Lower leg skin (tissue), 4 donors: Measurements from ENCODE around the gene ARHGEF26. TPM values are rescaled to one million over a fixed set of nuclear protein-coding genes. Genes with fewer than 3 reads are reported as not detected.
"Not testable (repeated sequence)": the region's sequence is repeated elsewhere in the genome, so short reads cannot be mapped to it uniquely, and the experiment has no call there.

ENCODE experiments used
- DNase-seq, 2 donors: peaks; one replicate each; pipeline ENCODE4 v3.0.0-alpha.2; 2019; ENCODE audit warnings: low spot score in 2 of 2
- H3K4me3 ChIP-seq: fragments of 200-600 bp; sonication (generic); 2 replicates; pipeline ENCODE4 v1.5.1; 2017; ENCODE audit warnings: mild to moderate bottlenecking, low read depth; ENCODE audit not compliant: poor library complexity, severe bottlenecking
- POLR2A ChIP-seq, 2 donors: fragments of 450-650 bp; IDR thresholded peaks; one replicate each; pipeline ENCODE4 v1.6.1; 2016 to 2017; ENCODE audit warnings: antibody characterized with exemption in 2 of 2, mild to moderate bottlenecking in 1 of 2, moderate library complexity in 1 of 2
- WGBS, 2 donors: methylation state at CpG; one replicate each; pipeline ENCODE4 v1.1.5; 2018; 5-methylcytosine and 5-hydroxymethylcytosine counted together
- intact Hi-C: fragments of 100-400 bp; cut with DNase I; formaldehyde crosslinking; loops from one replicate; pipeline ENCODE4 v1.15.0; 2023; ENCODE audit warnings: low total_unique reads
- total RNA-seq, 4 donors: library from RNA; depleted of rRNA; stranded (reverse); fragments of >200 nt; gene quantifications; one replicate each; pipeline ENCODE4 v1.1.0, GENCODE V29; 2016
- TF ChIP-seq, protein P1 (sequence below), 3 donors: fragments of 450-650 bp; IDR thresholded peaks; one replicate each; pipeline ENCODE4 v1.5.1; 2016; ENCODE audit warnings: antibody characterized with exemption in 3 of 3, mild to moderate bottlenecking in 3 of 3, moderate library complexity in 2 of 3

ARHGEF26 gene
- total RNA-seq, 4 donors from 2014 or later, result 29.6 to 36.8 (median 33.1) TPM

DNA sequence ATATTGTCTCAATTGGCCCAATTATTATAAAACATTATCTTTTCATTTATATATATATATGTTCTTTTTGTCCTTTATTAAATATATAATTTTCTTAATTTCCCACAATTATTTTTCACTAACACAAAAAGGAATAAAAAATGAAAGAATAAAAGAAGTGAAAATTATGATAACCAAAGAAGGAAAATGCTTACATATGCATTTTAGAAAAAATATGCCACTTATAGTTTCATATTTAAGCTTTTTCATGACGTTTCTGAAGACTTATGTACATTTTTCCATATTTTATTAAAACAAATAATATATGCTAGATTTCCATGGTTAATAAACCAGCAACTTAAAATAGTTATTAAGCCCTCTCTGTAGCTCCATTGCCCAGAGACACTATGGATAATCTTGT is 34.9 kb upstream of the ARHGEF26 start:
- no peak for DNase-seq
- H3K4me3 ChIP-seq, result no peak overlapping the region
- TF ChIP-seq POLR2A (IDR thresholded peaks at IDR 0.05), result no peak
- TF ChIP-seq, protein P1, sequence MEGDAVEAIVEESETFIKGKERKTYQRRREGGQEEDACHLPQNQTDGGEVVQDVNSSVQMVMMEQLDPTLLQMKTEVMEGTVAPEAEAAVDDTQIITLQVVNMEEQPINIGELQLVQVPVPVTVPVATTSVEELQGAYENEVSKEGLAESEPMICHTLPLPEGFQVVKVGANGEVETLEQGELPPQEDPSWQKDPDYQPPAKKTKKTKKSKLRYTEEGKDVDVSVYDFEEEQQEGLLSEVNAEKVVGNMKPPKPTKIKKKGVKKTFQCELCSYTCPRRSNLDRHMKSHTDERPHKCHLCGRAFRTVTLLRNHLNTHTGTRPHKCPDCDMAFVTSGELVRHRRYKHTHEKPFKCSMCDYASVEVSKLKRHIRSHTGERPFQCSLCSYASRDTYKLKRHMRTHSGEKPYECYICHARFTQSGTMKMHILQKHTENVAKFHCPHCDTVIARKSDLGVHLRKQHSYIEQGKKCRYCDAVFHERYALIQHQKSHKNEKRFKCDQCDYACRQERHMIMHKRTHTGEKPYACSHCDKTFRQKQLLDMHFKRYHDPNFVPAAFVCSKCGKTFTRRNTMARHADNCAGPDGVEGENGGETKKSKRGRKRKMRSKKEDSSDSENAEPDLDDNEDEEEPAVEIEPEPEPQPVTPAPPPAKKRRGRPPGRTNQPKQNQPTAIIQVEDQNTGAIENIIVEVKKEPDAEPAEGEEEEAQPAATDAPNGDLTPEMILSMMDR (IDR thresholded peaks at IDR 0.05), result no peak
- intact Hi-C loops, result no loop called here
- 79 to 85% methylated on average over 1 of the region's 1 CpG for WGBS, 2 donors

DNA sequence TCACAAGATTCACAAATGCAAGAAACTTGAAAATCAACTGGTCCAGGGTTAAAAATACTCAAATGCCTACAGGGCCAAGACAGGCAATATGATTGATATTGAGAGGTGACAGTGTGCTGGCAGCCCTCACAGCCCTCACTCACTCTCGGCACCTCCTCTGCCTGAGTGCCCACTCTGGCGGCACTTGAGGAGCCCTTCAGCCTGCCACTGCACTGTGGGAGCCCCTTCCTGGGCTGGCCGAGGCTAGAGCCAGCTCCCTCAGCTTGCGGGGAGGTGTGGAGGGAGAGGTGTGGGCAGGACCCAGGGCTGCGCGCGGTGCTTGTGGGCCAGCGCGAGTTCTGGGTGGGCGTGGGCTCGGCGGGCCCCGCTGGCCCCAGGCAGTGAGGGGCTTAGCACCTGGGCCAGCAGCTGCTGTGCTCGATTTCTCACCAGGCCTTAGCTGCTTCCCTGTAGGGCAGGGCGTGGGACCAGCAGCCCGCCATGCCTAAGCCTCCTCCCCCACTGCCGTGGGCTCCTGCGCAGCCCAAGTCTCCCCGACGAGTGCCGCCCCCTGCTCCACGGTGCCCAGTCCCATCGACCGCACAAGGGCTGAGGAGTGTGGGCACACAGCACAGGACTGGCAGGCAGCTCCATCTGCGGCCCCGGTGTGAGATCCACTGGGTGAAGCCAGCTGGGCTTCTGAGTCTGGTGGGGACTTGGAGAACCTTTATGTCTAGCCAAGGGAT is 33.3 kb upstream of the ARHGEF26 start:
- WGBS, 2 donors, result 98 to 99% methylated on average over 9 to 11 of the region's 26 CpGs

DNA sequence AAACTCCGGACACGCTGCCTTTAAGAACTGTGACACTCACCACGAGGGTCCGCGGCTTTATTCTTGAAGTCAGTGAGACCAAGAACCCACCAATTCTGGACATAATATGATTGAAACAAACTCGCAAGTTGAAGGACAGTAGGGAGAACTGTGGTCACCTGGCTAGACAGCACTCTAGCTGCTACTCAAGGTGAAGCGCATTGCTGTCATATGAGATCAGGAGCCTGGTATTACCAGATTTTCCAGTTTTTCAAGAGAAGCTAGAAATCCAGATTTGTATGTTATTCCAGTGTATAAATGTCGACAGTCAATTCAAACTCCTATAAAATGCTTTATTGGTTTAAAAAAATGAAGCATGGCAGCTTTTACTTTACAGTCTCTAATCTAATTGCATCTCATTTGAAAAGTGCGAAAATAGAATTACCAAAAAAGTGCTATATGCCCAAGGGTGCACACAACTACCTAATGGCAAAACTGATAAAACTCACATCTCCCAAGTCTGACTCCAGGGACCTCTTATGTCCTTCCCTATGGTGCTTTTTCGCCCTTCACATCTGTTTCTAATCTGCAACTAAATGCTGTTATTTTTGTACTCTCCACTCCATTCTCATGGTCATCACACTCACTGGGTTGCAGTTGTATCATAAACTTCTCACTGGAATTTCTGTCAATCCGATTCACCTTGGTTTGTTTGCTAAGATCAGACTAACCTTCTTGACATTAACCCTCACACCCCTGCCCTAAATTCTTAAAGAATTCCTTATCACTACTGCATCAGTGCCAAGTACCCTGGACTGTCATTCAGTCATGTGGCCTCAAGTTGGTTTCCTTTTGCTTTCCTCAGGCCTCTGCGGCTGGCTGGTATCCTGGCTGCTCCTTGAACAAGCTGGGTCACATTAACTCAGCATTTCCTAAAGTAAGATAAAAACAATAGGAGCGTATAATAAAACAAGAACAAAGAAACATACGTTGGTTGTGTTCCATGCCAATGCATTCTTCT is 31.5 kb upstream of the ARHGEF26 start:
- TF ChIP-seq, protein P1 (IDR thresholded peaks at IDR 0.05), result no peak
- TF ChIP-seq POLR2A (IDR thresholded peaks at IDR 0.05), result no peak
- WGBS, 2 donors, result 70% methylated on average over 14 of the region's 14 CpGs
- no peak for DNase-seq
- H3K4me3 ChIP-seq, result no peak overlapping the region
- intact Hi-C loops, result loop anchor here (10.0 kb wide), 1 partner anchor 165 kb away; no protein-coding TSS in a partner anchor

More for the DNA sequence above, 33.3 kb upstream of the ARHGEF26 start:
- DNase-seq, H3K4me3 ChIP-seq, intact Hi-C loops: not testable (repeated sequence)

DNA sequence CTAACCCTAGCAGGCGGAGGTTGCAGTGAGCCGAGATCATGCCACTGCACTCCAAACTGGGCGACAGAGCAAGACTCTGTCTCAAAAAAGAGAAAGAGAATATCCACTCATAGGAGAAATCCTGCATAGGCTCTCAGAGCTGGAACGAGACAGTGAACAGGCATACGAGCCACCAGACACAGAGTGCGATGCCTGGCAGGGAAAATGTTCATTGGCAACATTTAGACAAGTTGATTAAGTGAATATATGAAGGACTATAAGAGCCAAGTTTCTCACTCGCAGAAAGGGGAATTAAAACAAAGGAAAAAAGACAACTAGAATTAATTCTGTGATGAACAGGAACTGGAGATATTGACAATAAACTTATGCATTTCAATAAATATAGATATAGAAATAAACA is 27.1 kb upstream of the ARHGEF26 start:
- intact Hi-C loops, result loop anchor here (10.0 kb wide), 1 partner anchor 161 kb away; no protein-coding TSS in a partner anchor
- H3K4me3 ChIP-seq, result no peak overlapping the region
- TF ChIP-seq, protein P1 (IDR thresholded peaks at IDR 0.05), result no peak
- TF ChIP-seq POLR2A (IDR thresholded peaks at IDR 0.05), result no peak
- 78 to 88% methylated on average over 7 of the region's 7 CpGs for WGBS, 2 donors
- no peak for DNase-seq

DNA sequence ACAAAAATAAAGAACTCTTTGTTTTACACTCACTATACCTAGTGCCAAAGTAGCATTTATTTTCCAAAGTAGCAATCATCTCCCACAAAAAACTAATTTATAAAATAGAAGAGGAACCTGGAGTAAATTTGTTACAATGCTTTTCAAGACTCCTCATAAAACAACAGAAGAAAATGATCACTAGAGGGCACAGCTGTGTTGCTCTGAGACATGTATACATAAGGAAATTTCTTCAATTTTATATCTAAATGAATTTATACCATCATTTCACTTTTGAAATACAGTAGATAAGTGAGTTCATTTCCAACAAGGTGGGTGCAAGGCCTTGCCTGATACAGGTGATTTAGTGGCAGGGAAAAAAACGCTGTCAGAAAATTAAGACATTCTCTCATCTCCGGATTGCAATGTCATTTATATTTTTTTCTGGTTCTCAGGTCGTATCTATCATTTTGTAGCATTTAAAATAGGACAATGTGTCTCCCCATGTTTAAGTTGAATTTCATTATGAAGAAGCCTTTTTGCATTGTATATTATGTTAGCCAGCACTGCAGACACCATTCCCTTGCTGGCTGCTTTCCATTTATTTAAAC is 25.3 kb upstream of the ARHGEF26 start:
- TF ChIP-seq, protein P1 (IDR thresholded peaks at IDR 0.05), result no peak
- TF ChIP-seq POLR2A (IDR thresholded peaks at IDR 0.05), result no peak
- DNase-seq, result no peak

More for the DNA sequence above, 25.3 kb upstream of the ARHGEF26 start:
- 70 to 73% methylated on average over 3 of the region's 3 CpGs for WGBS, 2 donors
- intact Hi-C loops, result loop anchor here (10.0 kb wide), 1 partner anchor 159 kb away; no protein-coding TSS in a partner anchor
- H3K4me3 ChIP-seq, result no peak overlapping the region
